ENCODE measurements around the gene NT5DC3. TPM values are rescaled to one million over a fixed set of nuclear protein-coding genes. Genes with fewer than 3 reads are reported as not detected.
"Not testable (repeated sequence)": the region's sequence is repeated elsewhere in the genome, so short reads cannot be mapped to it uniquely, and the experiment has no call there.

The NT5DC3 gene
- total RNA-seq, 2 donors from 2014 or later, result 24.2 to 28.3 TPM

- no peak for TF ChIP-seq CTCF (conservative IDR thresholded peaks at IDR 0.05)
- WGBS, 2 experiments (ENCODE audit: insufficient coverage in 1 of 2, insufficient read length in 1 of 2), result 100% methylated on average over 1 of the region's 1 CpG
- Histone ChIP-seq H3K9ac (ENCODE audit: extremely low read depth, low read length, poor library complexity, severe bottlenecking) (no peak overlapping the region), H3K4me1 (ENCODE audit: control insufficient read depth, insufficient read depth, low read length) (peaks cover 3% of the 10 kb centered on the region), H3K36me3 (ENCODE audit: control insufficient read depth, insufficient read depth, low read length) (peaks cover 12% of the 10 kb centered on the region), H3K27me3 (ENCODE audit: control insufficient read depth, insufficient read depth, low read length, poor library complexity, severe bottlenecking) (no peaks in the 10 kb centered on the region), H3K9me3 (ENCODE audit: control insufficient read depth, low read length) (peaks cover 5% of the 10 kb centered on the region), H3K27ac (ENCODE audit: low read depth, low read length) (no peak overlapping the region), H3K4me3 (ENCODE audit: low read length) (peak overlapping the region; percentile 95)
- Mint-ChIP-seq H3K4me3 (no peak overlapping the region), H3K27me3 (ENCODE audit: insufficient read depth) (peaks cover 3% of the 10 kb centered on the region), H3K4me1 (peaks cover 29% of the 10 kb centered on the region), H3K9me3 (no peaks in the 10 kb centered on the region), H3K36me3 (ENCODE audit: low read depth) (peaks cover 34% of the 10 kb centered on the region), H3K27ac (no peak overlapping the region)
- DNase-seq, result no peak
These were observed 2.6 kb downstream of the NT5DC3 start for GRCh38 chr12:103838254-103838914.

GRCh38 chr12:103836345-103836744, 4.7 kb downstream of the NT5DC3 start:
- 73 to 85% methylated on average over 4 to 5 of the region's 5 CpGs for WGBS, 2 experiments (ENCODE audit: insufficient coverage in 1 of 2, insufficient read length in 1 of 2)
- Mint-ChIP-seq H3K4me1 (peaks cover 28% of the 10 kb centered on the region), H3K27ac (no peak overlapping the region), H3K36me3 (ENCODE audit: low read depth) (peaks cover 41% of the 10 kb centered on the region), H3K27me3 (ENCODE audit: insufficient read depth) (peaks cover 3% of the 10 kb centered on the region), H3K9me3 (peaks cover 4% of the 10 kb centered on the region), H3K4me3 (no peak overlapping the region)
- Histone ChIP-seq H3K9me3 (ENCODE audit: control insufficient read depth, low read length) (peaks cover 12% of the 10 kb centered on the region), H3K9ac (ENCODE audit: extremely low read depth, low read length, poor library complexity, severe bottlenecking) (no peak overlapping the region), H3K27me3 (ENCODE audit: control insufficient read depth, insufficient read depth, low read length, poor library complexity, severe bottlenecking) (no peaks in the 10 kb centered on the region), H3K36me3 (ENCODE audit: control insufficient read depth, insufficient read depth, low read length) (peaks cover 19% of the 10 kb centered on the region), H3K4me1 (ENCODE audit: control insufficient read depth, insufficient read depth, low read length) (peaks cover 3% of the 10 kb centered on the region), H3K27ac (ENCODE audit: low read depth, low read length) (no peak overlapping the region), H3K4me3 (ENCODE audit: low read length) (no peak overlapping the region)
- no peak for DNase-seq
- TF ChIP-seq CTCF (conservative IDR thresholded peaks at IDR 0.05), result no peak

DNA sequence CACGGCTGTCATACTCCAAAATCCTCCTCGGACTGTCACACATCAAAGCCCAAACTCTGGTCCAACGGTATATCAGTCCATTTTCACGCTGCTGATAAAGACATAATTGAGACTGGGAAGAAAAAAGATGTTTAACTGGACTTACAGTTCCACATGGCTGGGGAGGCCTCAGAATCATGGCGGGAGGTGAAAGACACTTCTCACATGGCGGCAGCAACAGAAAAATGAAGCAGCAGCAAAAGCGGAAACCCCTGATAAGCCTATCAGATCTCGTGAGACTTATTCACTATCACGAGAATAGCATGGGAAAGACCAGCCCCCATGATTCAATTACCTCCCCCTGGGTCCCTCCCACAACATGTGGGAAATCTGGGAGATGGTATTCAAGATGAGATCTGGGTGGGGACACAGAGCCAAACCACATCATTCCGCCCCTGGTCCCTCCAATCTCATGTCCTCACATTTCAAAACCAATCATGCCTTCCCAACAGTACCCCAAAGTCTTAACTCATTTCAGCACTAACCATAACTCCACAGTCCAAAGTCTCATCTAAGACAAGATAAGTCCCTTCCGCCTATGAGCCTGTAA, 5.2 kb downstream of the NT5DC3 start:
- WGBS, 2 experiments (ENCODE audit: insufficient coverage in 1 of 2, insufficient read length in 1 of 2), result 90 to 93% methylated on average over 7 to 11 of the region's 11 CpGs
- H3K27ac ChIP-seq (ENCODE audit: low read depth, low read length); H3K27ac Mint-ChIP-seq; H3K4me3 ChIP-seq (ENCODE audit: low read length); H3K9ac ChIP-seq (ENCODE audit: extremely low read depth, low read length, poor library complexity, severe bottlenecking); H3K9me3 Mint-ChIP-seq; H3K4me3 Mint-ChIP-seq; DNase-seq; H3K27me3 ChIP-seq (ENCODE audit: control insufficient read depth, insufficient read depth, low read length, poor library complexity, severe bottlenecking); H3K27me3 Mint-ChIP-seq (ENCODE audit: insufficient read depth); H3K4me1 ChIP-seq (ENCODE audit: control insufficient read depth, insufficient read depth, low read length): not testable (repeated sequence)
- H3K9me3 ChIP-seq (ENCODE audit: control insufficient read depth, low read length), result peaks cover 17% of the 10 kb centered on the region
- H3K36me3 ChIP-seq (ENCODE audit: control insufficient read depth, insufficient read depth, low read length), result peaks cover 20% of the 10 kb centered on the region
- Mint-ChIP-seq H3K4me1 (peaks cover 28% of the 10 kb centered on the region), H3K36me3 (ENCODE audit: low read depth) (peaks cover 46% of the 10 kb centered on the region)

All from endodermal cell (in vitro differentiated cells).